Upper lobe of left lung (tissue), 4 donors: ENCODE data around the gene IL12RB1.

Experiments used
- CTCF ChIP-seq, 6 experiments: fragments of 450-650 bp in 4 of 6; fragments of 200-600 bp in 2 of 6; sonication (generic) in 2 of 6; IDR thresholded peaks; one replicate each; pipeline ENCODE4 v1.5.1; 2016 to 2019; ENCODE audit warnings: antibody characterized with exemption in 6 of 6
- EP300 ChIP-seq, 4 donors: sonication (generic); formaldehyde crosslinking; IDR thresholded peaks; one replicate each; pipeline ENCODE4 v1.5.1; 2017; ENCODE audit warnings: antibody characterized with exemption in 4 of 4, control low read depth in 2 of 4
- POLR2A ChIP-seq, 4 donors: fragments of 450-650 bp; IDR thresholded peaks; one replicate each; pipeline ENCODE4 v1.5.1; 2016 to 2017; ENCODE audit warnings: antibody characterized with exemption in 4 of 4, mild to moderate bottlenecking in 2 of 4
- POLR2AphosphoS5 ChIP-seq, 2 donors: sonication (generic); formaldehyde crosslinking; IDR thresholded peaks; one replicate each; pipeline ENCODE4 v1.5.1; 2017; ENCODE audit warnings: antibody characterized with exemption in 2 of 2

GRCh38 chr19:18072335-18072734, 14.4 kb downstream of the IL12RB1 start:
- no peak for TF ChIP-seq POLR2AphosphoS5 (IDR thresholded peaks at IDR 0.05)
- TF ChIP-seq CTCF (IDR thresholded peaks at IDR 0.05): no peak
- no peak for TF ChIP-seq EP300 (IDR thresholded peaks at IDR 0.05)
- TF ChIP-seq POLR2A (IDR thresholded peaks at IDR 0.05): no peak
